Smooth muscle cell of trachea (primary cell): Measurements from ENCODE around the gene ADAM20. TPM values are rescaled to one million over a fixed set of nuclear protein-coding genes. Genes with fewer than 3 reads are reported as not detected.

Experiments used
- total RNA-seq: library from RNA; depleted of rRNA; stranded (reverse); fragments of >200 nt; gene quantifications from 2 replicates; pipeline ENCODE4 v1.2.1, GENCODE V29; 2014

Gene ADAM20
- total RNA-seq = 1.5 and 1.9 TPM in 2 replicates

DNA sequence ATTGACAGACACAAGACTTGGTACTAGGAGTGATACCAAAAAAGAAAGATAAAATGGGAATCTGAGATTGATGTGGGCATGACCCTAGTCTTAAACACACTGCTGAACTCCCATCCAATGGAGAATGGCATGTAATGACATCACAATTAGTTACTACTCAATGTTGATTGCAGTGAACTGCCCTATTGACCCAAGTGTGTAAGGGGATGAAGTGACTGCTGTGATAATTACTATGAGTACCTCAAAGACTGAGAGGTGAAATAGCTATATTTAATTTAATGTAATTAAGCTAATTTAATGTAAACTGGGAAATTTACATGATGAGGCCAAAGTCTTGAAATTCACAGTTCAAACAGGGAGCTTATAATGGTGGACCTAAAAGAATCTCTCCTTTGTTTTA, at the start of gene ADAM20:
TSS of gene ADAM20 (minus strand) at position 101 of the 400 bp plus-strand sequence. CDS start 10,247 bp downstream, outside the sequence.

Other genes starting within 250 kb of the ADAM20 start
- gene COX16, start 175.3 kb downstream of the ADAM20 start, total RNA-seq = 31.4 and 58.3 TPM in 2 replicates
- gene SYNJ2BP, start 117.9 kb downstream of the ADAM20 start, total RNA-seq = 16.0 and 18.0 TPM in 2 replicates
- gene ADAM21, start 82.8 kb downstream of the ADAM20 start, total RNA-seq = 0.99 and 1.5 TPM in 2 replicates
- gene MED6, start 65.7 kb upstream of the ADAM20 start, total RNA-seq = 28.4 and 46.0 TPM in 2 replicates
- gene TTC9, start 106.9 kb upstream of the ADAM20 start, total RNA-seq = 0.15 and 0.17 TPM in 2 replicates